Measurements from ENCODE around the gene PLA2G5.

GRCh38 chr1:20096840-20097447 lies 26.9 kb downstream of the PLA2G5 start:
- TF ChIP-seq, protein P1, sequence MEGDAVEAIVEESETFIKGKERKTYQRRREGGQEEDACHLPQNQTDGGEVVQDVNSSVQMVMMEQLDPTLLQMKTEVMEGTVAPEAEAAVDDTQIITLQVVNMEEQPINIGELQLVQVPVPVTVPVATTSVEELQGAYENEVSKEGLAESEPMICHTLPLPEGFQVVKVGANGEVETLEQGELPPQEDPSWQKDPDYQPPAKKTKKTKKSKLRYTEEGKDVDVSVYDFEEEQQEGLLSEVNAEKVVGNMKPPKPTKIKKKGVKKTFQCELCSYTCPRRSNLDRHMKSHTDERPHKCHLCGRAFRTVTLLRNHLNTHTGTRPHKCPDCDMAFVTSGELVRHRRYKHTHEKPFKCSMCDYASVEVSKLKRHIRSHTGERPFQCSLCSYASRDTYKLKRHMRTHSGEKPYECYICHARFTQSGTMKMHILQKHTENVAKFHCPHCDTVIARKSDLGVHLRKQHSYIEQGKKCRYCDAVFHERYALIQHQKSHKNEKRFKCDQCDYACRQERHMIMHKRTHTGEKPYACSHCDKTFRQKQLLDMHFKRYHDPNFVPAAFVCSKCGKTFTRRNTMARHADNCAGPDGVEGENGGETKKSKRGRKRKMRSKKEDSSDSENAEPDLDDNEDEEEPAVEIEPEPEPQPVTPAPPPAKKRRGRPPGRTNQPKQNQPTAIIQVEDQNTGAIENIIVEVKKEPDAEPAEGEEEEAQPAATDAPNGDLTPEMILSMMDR (conservative IDR thresholded peaks at IDR 0.05), result no peak
- no peak for TF ChIP-seq EZH2 (IDR thresholded peaks at IDR 0.05; ENCODE audit: low read depth)

All from PC-9 (cell line).